AG09319 (cell line): Measurements from ENCODE around the gene LTA4H.

ENCODE experiments used
- DNase-seq: peaks from one replicate; pipeline ENCODE4 v3.0.0-alpha.2; 2010; ENCODE audit warnings: low read depth; ENCODE audit errors: extremely low read depth
- CTCF ChIP-seq: IDR thresholded peaks from 2 replicates; pipeline ENCODE4 v1.5.1; 2011; ENCODE audit warnings: low read depth, mild to moderate bottlenecking, inconsistent platforms, low read length, moderate library complexity

Gene LTA4H

GRCh38 chr12:96048393-96048969 is 13.1 kb upstream of the LTA4H start:
- no peak for DNase-seq
- no peak for TF ChIP-seq CTCF

GRCh38 chr12:96047229-96048211 is 12.1 kb upstream of the LTA4H start:
- peak; percentile 19 for DNase-seq
- TF ChIP-seq CTCF = no peak

- no peak for DNase-seq
These were observed 11.3 kb upstream of the LTA4H start for GRCh38 chr12:96046543-96047228.

GRCh38 chr12:96045566-96045965 is 10.2 kb upstream of the LTA4H start:
- DNase-seq = no peak
- no peak for TF ChIP-seq CTCF

More at GRCh38 chr12:96046543-96047228, 11.3 kb upstream of the LTA4H start:
- TF ChIP-seq CTCF = no peak

- DNase-seq = no peak
- TF ChIP-seq CTCF = no peak
These were observed 9.5 kb upstream of the LTA4H start for GRCh38 chr12:96044943-96045290.

- DNase-seq = peak; percentile 22
- TF ChIP-seq CTCF = no peak
These were observed 8.9 kb upstream of the LTA4H start for GRCh38 chr12:96044017-96044942.
